Gastroesophageal sphincter (tissue), 2 donors: ENCODE results near the gene CYFIP2.

Experiments used
- POLR2A ChIP-seq, 2 donors: fragments of 450-650 bp; IDR thresholded peaks; one replicate each; pipeline ENCODE4 v1.6.1; 2017; ENCODE audit warnings: antibody characterized with exemption in 2 of 2, mild to moderate bottlenecking in 2 of 2, moderate library complexity in 1 of 2
- POLR2AphosphoS5 ChIP-seq: sonication (generic); formaldehyde crosslinking; IDR thresholded peaks from one replicate; pipeline ENCODE4 v1.6.1; 2017; ENCODE audit warnings: antibody characterized with exemption

GRCh38 chr5:157369507-157369906 is 103.6 kb downstream of the CYFIP2 start:
- TF ChIP-seq POLR2A (IDR thresholded peaks at IDR 0.05) (no peak), POLR2AphosphoS5 (no peak)
